Gastrocnemius medialis (tissue), 4 donors: ENCODE data around the gene SIGLEC7. TPM values are rescaled to one million over a fixed set of nuclear protein-coding genes. Genes with fewer than 3 reads are reported as not detected.

Source experiments
- ATAC-seq, 2 donors: fragments of 150-250 bp; one replicate each; pipeline ENCODE4 v1.9.1; 2016
- DNase-seq, 2 donors: peaks; one replicate each; pipeline ENCODE4 v3.0.0-alpha.2; 2019
- H3K27ac ChIP-seq, 4 donors: fragments of 200-600 bp; sonication (generic); 1 replicate in 1 of 4; 2 replicates in 3 of 4; pipeline ENCODE4 v1.5.1; 2016 to 2018; ENCODE audit warnings: mild to moderate bottlenecking in 2 of 4, moderate library complexity in 1 of 4
- H3K27me3 ChIP-seq, 3 donors: fragments of 200-600 bp; sonication (generic) in 2 of 3; 1 replicate in 1 of 3; 2 replicates in 2 of 3; pipeline versions ENCODE4 v1.5.1 to v1.6.0; 2016 to 2019; ENCODE audit warnings: mild to moderate bottlenecking in 1 of 3, moderate library complexity in 1 of 3
- H3K36me3 ChIP-seq, 2 donors: fragments of 200-600 bp; sonication (generic) in 1 of 2; one replicate each; pipeline ENCODE4 v1.5.1; 2017 to 2018
- H3K4me1 ChIP-seq, 2 donors: fragments of 200-600 bp; sonication (generic) in 1 of 2; one replicate each; pipeline ENCODE4 v1.5.1; 2016 to 2017; ENCODE audit warnings: mild to moderate bottlenecking in 2 of 2
- H3K4me3 ChIP-seq, 4 donors: fragments of 200-600 bp; sonication (generic) in 3 of 4; 1 replicate in 1 of 4; 2 replicates in 3 of 4; pipeline ENCODE4 v1.5.1; 2016 to 2019; ENCODE audit warnings: mild to moderate bottlenecking in 2 of 4
- H3K9me3 ChIP-seq, 3 donors: fragments of 200-600 bp; sonication (generic) in 2 of 3; 1 replicate in 1 of 3; 2 replicates in 2 of 3; pipeline ENCODE4 v1.5.1; 2016 to 2019
- POLR2A ChIP-seq, 2 donors: fragments of 450-650 bp; IDR thresholded peaks; one replicate each; pipeline ENCODE4 v1.6.1; 2017; ENCODE audit warnings: antibody characterized with exemption in 2 of 2, mild to moderate bottlenecking in 2 of 2, moderate library complexity in 2 of 2
- in situ Hi-C, 4 donors: fragments of 200-750 bp; cut with MboI; loops; one replicate each; pipeline versions ENCODE4 v1.15.0 to v1.8.0; 2017; ENCODE audit warnings: low sequenced_read_pairs in 4 of 4
- intact Hi-C: fragments of 100-400 bp; cut with DNase I; formaldehyde crosslinking; loops from one replicate; pipeline ENCODE4 v1.15.1; 2023; ENCODE audit warnings: low total_unique reads
- total RNA-seq, 4 donors: library from RNA; depleted of rRNA; stranded (reverse); fragments of >200 nt; gene quantifications; one replicate each; pipeline versions ENCODE4 v1.1.0 to v1.2.3, GENCODE V29; 2016
- TF ChIP-seq, protein P1 (sequence below), 5 experiments: fragments of 450-650 bp in 3 of 5; fragments of 200-600 bp in 2 of 5; sonication (generic) in 2 of 5; IDR thresholded peaks in 4 of 5; conservative IDR thresholded peaks in 1 of 5; 1 replicate in 4 of 5; 2 replicates in 1 of 5; pipeline ENCODE4 v1.5.1; 2016 to 2019; ENCODE audit warnings: antibody characterized with exemption in 5 of 5, mild to moderate bottlenecking in 3 of 5, moderate library complexity in 3 of 5

The SIGLEC7 gene
- total RNA-seq, 4 donors from 2014 or later = 0.13 to 0.97 (median 0.23) TPM; not detected in 1

DNA sequence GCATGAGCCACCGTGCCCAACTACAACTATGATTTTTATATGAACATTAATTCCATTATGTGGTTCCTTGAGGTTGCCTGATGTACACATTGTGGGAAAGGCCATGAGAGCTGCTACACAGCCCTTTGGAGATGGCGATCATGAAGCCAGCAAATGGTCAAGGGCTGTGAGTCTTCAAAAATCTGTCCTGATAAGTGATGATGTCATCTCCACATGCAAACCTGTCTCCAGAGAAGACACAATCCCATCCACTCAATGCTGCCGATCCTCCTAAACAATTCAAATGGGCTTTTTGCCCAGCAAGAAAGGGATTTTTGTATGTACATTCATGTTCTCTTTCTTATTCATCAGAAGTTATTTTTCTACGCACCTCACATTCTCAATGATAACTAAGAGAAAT, 17.6 kb downstream of the SIGLEC7 start:
- H3K4me3 ChIP-seq = no peak overlapping the region
- TF ChIP-seq POLR2A (IDR thresholded peaks at IDR 0.05) = no peak
- TF ChIP-seq, protein P1, sequence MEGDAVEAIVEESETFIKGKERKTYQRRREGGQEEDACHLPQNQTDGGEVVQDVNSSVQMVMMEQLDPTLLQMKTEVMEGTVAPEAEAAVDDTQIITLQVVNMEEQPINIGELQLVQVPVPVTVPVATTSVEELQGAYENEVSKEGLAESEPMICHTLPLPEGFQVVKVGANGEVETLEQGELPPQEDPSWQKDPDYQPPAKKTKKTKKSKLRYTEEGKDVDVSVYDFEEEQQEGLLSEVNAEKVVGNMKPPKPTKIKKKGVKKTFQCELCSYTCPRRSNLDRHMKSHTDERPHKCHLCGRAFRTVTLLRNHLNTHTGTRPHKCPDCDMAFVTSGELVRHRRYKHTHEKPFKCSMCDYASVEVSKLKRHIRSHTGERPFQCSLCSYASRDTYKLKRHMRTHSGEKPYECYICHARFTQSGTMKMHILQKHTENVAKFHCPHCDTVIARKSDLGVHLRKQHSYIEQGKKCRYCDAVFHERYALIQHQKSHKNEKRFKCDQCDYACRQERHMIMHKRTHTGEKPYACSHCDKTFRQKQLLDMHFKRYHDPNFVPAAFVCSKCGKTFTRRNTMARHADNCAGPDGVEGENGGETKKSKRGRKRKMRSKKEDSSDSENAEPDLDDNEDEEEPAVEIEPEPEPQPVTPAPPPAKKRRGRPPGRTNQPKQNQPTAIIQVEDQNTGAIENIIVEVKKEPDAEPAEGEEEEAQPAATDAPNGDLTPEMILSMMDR (IDR thresholded peaks at IDR 0.05 in 4 of 5, conservative IDR thresholded peaks at IDR 0.05 in 1 of 5) = no peak
- no peak for DNase-seq
- in situ Hi-C loops = no loop called here
- no peak overlapping the region for H3K27ac ChIP-seq
- no peaks in the 10 kb centered on the region for H3K36me3 ChIP-seq
- H3K9me3 ChIP-seq = no peaks in the 10 kb centered on the region
- intact Hi-C loops = no loop called here
- no peaks in the 10 kb centered on the region for H3K27me3 ChIP-seq
- H3K4me1 ChIP-seq = no peaks in the 10 kb centered on the region
- ATAC-seq = no peak

- no peak overlapping the region for H3K27ac ChIP-seq
- intact Hi-C loops = no loop called here
- no peaks in the 10 kb centered on the region for H3K36me3 ChIP-seq
- in situ Hi-C loops = no loop called here
- H3K4me3 ChIP-seq = no peak overlapping the region
- ATAC-seq = no peak
- H3K4me1 ChIP-seq = no peaks in the 10 kb centered on the region
- TF ChIP-seq POLR2A (IDR thresholded peaks at IDR 0.05) = no peak
- TF ChIP-seq, protein P1 (IDR thresholded peaks at IDR 0.05 in 4 of 5, conservative IDR thresholded peaks at IDR 0.05 in 1 of 5) = no peak
- H3K9me3 ChIP-seq = no peaks in the 10 kb centered on the region
- no peaks in the 10 kb centered on the region for H3K27me3 ChIP-seq
- no peak for DNase-seq
Measured at GRCh38 chr19:51161266-51161665, 19.2 kb downstream of the SIGLEC7 start.

DNA sequence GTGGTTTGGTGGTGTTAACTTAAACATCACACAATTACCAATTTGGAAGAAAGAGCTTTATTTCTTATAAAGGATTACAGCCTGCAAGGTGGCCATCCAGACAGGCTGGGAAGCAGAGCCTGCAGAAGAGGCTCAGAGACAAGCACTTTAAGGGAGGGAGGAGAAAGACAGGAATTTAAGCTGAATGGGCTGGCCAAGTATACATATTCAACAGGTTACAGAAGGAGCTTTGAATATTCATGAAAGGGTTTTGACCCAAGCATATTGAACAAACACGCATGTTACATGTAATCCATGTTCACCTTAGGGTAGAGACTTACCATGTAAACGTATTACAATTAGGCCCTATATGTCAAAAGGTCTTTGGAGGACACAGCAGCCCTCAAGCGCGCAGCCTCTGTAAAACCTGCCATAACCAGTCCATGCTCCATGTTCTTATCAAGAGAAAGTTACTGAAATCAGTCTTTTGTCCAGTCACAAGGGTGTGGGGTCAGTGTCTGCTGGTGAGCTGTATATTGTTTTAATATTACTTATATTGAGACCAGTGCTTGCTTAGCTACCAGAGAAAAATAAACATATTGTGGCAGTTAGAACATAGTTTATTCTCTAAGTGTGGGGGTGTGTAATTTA, 19.9 kb downstream of the SIGLEC7 start:
- DNase-seq (no peak), ATAC-seq (no peak)
- TF ChIP-seq, protein P1 (IDR thresholded peaks at IDR 0.05 in 4 of 5, conservative IDR thresholded peaks at IDR 0.05 in 1 of 5) = no peak
- no peak for TF ChIP-seq POLR2A (IDR thresholded peaks at IDR 0.05)
- in situ Hi-C loops (no loop called here), intact Hi-C loops (no loop called here)
- Histone ChIP-seq H3K27me3 (no peaks in the 10 kb centered on the region), H3K27ac (no peak overlapping the region), H3K4me3 (no peak overlapping the region), H3K36me3 (no peaks in the 10 kb centered on the region), H3K4me1 (no peaks in the 10 kb centered on the region), H3K9me3 (no peaks in the 10 kb centered on the region)

- Histone ChIP-seq H3K4me1 (no peaks in the 10 kb centered on the region), H3K27me3 (no peaks in the 10 kb centered on the region), H3K4me3 (no peak overlapping the region), H3K9me3 (no peaks in the 10 kb centered on the region), H3K36me3 (no peaks in the 10 kb centered on the region), H3K27ac (no peak overlapping the region)
- DNase-seq (no peak), ATAC-seq (no peak)
- in situ Hi-C loops = no loop called here
- intact Hi-C loops = no loop called here
- no peak for TF ChIP-seq POLR2A (IDR thresholded peaks at IDR 0.05)
- TF ChIP-seq, protein P1 (IDR thresholded peaks at IDR 0.05 in 4 of 5, conservative IDR thresholded peaks at IDR 0.05 in 1 of 5) = no peak
Measured at GRCh38 chr19:51163257-51163656, 21.2 kb downstream of the SIGLEC7 start.

DNA sequence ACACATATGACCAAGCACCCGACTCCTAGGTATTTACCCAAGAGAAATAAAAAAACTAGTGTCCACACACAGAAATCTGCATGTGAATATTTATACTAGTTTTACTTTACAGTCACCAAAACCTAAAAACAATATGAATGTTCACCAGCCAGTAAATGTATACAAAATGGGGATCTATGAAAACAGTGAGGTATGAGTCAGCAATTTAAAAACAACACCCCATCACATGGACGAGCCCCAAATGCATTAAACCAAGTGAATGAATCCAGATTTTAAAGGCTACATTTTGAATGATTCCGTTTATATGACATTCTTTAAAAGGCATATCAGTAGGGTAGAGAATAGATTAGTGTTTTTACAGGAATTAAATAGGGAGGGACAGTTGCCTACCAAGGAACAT, 22.1 kb downstream of the SIGLEC7 start:
- Histone ChIP-seq H3K36me3 (no peaks in the 10 kb centered on the region), H3K27me3 (no peaks in the 10 kb centered on the region), H3K27ac (no peak overlapping the region), H3K4me1 (no peaks in the 10 kb centered on the region), H3K4me3 (no peak overlapping the region), H3K9me3 (no peaks in the 10 kb centered on the region)
- in situ Hi-C loops = no loop called here
- no peak for ATAC-seq
- TF ChIP-seq, protein P1 (IDR thresholded peaks at IDR 0.05 in 4 of 5, conservative IDR thresholded peaks at IDR 0.05 in 1 of 5) = no peak
- TF ChIP-seq POLR2A (IDR thresholded peaks at IDR 0.05) = no peak
- intact Hi-C loops = no loop called here
- no peak for DNase-seq
